ENCODE measurements around the gene LAG3.

Gene LAG3

DNA sequence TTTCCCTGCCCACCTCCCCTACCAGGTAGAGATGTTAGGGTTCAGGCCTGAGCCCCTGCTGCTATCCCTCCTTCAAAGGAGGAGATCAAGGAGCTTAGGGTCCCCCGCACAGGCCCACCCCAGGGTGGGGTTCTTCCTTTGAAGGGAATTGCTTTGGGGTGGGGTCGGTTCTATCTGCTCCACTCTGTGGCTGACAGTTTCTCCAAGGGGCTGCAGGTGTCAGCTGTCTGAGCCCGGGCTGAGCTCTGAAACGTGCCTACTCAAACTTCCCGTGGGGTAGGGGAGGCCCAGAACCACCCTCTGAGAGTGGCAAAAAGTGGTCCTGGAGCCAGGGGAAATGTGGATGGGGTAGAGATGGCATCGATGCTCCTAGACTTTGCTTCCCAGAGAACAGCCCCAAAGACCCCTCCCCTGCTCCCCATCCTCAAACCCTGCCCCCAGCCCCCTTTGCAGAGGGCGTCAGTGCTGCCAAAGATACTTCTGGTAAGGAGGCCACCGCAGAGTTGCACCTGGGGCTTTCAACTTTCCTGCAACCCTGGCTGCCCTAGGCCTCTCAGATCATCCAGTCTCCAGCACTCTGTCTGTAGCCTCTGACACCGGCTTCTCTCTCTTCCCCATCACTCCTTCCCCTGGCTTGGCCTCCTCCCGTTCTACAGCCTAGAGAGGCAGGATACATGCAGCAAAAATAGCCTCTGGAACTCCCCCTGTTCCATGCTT lies 10.7 kb downstream of the LAG3 start:
- DNase-seq, result no peak
- intact Hi-C loops (cut with DNase I), result loop anchor here (5.0 kb wide), 1 partner anchor 39 kb away; the partner anchor contains the start of gene GPR162

DNA sequence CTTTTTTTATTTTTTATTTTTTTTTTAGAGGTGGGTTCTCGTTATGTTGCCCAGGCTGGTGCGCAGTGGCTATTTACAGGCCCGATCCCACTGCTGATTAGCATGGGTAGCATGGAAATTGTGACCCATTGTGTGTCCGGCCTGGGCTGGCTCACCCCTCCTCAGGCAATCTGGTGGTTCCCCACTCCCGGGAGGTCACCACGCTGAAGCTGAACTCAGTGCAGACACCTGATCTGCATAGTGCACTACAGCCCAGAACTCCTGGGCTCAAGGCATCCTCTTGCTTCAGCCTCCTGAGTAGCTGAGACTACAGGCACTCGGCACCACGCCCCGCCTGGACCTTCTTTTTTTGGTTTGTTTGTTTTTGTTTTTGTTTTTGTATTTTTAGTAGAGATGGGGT lies 11.5 kb downstream of the LAG3 start:
- no peak for DNase-seq
- intact Hi-C loops (cut with DNase I), result loop anchor here (5.0 kb wide), 1 partner anchor 38 kb away; the partner anchor contains the start of gene GPR162

DNA sequence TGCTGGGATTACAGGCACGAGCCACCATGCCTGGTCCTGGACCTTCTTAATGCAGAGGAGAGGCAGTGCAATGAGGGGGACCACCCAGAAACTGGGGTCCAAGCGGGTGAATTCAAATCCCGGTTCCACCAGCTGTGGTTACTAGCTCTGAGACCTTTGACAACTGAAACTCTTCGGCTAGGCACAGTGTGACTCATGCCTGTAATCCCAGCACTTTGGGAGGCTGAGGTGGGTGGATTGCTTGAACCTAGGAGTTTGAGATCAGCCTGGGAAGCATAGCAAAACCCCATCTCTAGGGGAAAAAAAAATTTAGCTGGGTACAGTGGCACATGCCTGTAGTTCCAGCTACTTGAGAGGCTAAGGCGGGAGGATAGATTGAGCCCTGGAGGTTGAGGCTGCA lies 12.0 kb downstream of the LAG3 start:
- DNase-seq, result peak in 20 of 42 donors; percentile 23 to 76 (median 52)
- intact Hi-C loops (cut with DNase I), result loop anchor here (5.0 kb wide), 1 partner anchor 38 kb away; the partner anchor contains the start of gene GPR162

DNA sequence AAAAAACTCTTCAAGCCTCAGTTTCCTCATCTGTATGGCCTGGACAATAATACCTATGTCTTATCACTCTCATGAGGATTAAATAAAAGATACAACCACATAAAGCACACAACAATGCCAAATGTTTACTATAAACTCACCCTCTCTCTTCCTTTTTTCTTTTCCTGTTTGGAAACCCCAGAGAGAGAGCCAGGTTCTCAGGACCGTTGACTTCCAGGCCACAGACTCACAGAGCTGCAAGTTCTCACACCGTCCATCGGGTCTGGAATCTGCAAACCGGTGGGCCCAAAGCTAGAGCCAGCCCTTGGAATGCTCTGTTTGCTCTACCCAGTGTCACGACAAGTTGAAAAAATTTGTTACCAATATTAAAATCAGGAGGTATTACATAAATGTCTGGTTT lies 12.4 kb downstream of the LAG3 start:
- DNase-seq, result no peak
- intact Hi-C loops (cut with DNase I), result loop anchor here (5.0 kb wide), 1 partner anchor 38 kb away; the partner anchor contains the start of gene GPR162

DNA sequence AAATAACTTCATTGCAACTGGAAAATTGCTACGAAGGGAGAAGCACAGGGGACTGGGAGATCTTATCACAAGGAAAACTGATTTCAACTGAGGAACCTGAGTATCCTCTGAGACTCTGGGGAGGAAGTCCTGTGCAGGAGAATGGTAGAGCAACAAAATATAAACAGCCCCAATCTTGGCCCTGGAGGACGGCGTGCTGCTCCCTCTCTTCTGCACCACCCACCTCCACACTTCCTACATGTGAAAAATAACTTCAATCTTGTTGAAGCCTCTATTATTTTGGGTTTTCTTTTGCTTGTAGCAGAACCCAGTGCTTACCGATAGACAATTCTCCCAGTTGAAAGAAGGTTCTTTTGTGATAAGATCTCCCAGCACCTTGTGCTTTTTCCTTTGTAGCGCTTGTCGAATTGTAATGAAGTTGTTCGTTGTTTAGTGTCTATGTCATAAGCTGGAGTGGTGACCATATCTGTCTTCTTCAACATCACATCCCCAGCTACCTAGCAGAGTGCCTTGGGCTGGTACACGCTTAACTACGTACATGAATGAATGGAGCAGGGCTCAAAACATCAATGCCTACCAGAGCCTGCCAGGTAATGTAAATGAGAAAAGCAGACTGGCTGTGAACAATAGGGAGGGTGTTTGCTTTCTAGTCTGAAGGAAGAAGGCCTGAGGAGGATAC lies 14.2 kb downstream of the LAG3 start:
- intact Hi-C loops (cut with DNase I), result no loop called here
- DNase-seq, result no peak

DNA sequence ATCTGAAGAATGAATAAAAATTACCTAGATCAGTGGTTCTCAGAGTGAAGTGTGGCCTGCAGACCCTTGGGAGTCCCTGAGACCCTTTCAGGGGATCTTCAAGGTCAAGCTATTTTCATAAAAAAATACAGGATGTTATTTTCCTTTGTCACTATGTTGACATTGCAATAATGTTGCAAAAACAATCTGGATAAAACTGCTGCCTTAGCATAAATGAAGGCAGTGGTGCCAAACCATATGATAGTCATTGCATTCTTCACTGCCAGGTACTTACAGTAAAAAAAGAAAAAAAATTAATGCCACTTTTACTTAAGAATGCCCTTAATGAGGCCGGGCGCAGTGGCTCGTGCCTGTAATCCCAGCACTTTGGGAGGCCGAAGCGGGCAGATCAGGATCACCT lies 15.0 kb downstream of the LAG3 start:
- intact Hi-C loops (cut with DNase I), result no loop called here
- DNase-seq, result no peak

DNA sequence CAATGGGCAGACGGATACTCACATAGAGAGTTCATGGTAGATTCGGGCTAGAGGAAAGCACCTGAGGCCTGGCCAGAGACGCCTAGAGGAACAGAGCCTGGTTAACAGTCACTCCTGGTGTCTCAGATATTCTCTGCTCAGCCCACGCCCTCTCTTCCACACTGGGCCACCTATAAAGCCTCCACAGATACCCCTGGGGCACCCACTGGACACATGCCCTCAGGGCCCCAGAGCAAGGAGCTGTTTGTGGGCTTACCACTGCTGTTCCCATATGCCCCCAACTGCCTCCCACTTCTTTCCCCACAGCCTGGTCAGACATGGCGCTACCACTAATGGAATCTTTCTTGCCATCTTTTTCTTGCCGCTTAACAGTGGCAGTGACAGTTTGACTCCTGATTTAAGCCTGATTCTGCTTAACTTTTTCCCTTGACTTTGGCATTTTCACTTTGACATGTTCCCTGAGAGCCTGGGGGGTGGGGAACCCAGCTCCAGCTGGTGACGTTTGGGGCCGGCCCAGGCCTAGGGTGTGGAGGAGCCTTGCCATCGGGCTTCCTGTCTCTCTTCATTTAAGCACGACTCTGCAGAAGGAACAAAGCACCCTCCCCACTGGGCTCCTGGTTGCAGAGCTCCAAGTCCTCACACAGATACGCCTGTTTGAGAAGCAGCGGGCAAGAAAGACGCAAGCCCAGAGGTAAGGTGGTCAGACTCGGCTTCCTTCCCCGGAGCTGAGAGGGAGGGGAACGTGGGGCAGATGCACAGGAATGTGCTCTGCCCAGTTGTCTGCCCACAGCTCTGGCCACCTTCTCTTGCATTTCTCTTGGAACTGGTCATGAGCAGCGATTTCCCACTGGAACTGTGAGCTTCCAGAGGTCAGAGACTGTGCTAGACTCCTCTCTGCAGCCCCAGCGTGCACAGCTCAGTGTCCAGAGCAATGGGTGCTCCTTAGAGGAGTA lies 16.9 kb downstream of the LAG3 start, which contains the start of gene CD4:
CD4 (plus strand) TSS at position 557 of the 953 bp plus-strand sequence. CDS start 10,611 bp downstream, outside the sequence.
- intact Hi-C loops (cut with DNase I), result no loop called here
- DNase-seq, result peak in 33 of 42 donors; percentile 24 to 75 (median 50)

DNA sequence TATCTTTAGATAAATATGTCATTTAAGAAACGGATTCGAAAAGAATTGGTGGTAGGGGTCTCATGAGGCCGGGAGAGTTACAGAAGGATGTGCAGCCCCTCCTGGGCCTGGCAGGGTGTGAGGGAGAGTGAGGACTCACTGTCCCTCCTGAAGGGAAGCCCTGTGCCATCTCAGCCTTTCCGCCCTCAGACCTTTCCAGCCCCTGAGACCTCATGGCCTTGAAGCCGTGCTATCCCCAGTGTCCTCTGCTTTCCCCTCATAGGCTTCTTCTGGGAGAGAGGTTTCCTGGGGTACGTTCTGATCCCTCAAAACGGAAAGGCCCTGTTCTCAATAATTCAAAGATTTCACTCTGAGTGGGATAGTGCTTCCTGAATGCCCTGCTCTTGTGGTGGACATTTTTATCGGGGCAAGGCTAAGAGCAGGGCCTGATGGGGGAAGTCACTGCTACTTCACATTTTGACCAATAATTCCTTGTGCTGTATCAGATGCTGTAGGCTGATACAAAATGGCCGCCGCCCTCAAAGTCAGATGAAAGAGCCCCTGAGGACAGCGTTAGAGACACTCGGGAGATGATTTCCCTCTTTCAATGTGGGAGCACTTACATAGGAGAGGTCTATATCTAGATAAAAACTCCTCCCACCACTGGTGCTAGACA lies 18.3 kb downstream of the LAG3 start:
- no peak for DNase-seq
- intact Hi-C loops (cut with DNase I), result no loop called here

DNA sequence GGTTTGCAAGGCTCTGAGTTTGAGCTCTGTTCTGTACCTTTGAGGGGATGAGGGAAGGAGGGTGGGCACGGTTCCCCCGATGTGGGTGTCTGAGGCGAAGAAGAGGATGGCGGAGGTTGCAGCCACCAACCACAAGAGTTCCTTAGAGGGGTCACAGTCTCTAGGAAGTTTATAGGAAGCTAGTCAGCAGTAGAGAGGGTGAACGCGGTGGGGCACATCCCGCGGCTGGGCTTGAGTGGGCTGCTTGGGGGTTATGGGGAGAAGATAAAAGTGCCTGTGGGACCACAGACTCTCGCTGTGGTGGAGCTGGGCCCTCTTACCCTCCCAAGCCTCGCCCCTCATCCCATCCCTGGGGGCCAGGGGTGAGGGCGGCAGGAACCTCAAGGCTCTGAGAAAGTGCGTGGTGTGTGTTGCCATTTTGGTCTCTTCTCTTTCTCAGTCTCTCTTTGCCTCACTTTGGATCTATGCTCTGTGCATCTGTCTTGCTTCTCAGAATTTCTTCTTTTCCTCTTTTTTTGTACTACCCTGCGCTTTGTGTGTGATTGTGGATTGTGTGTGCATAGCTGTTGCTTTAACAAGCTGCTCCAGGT lies 19.7 kb downstream of the LAG3 start:
- intact Hi-C loops (cut with DNase I), result no loop called here
- no peak for DNase-seq

DNA sequence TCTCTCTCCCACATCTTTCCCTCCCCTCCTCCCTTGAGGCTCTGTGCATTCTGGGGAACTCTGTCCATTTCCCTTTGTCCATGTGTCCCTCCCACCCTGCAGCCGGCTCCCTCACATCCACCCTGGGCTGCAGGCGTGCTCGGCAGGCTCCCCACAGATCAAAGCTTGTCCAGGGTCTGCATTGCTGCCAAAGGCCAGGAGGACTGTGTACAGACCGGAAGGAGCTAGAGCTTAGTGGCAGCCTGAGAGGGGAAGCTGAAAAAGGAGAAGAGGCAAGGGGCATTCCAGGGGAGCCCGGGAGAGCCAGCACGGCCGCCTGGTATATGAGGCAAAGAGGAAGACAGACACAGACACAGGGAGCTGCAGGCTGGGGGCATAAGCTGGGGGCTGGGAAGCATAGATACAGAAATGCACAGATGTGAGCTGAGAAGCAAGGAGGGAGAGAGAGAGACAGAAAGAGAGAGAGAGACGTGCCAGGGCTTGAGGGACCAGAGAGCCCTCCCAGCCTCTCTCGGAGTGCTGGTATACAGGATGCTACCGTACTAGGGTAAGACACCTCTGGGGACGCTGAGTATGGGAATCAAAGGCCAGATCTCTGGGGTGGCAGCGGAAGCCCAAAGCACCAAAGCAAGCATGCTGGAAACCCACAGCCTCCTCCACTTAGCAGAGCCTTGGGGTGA lies 20.3 kb downstream of the LAG3 start:
- peak in 24 of 42 donors; percentile 14 to 68 (median 34) for DNase-seq
- intact Hi-C loops (cut with DNase I), result no loop called here

DNA sequence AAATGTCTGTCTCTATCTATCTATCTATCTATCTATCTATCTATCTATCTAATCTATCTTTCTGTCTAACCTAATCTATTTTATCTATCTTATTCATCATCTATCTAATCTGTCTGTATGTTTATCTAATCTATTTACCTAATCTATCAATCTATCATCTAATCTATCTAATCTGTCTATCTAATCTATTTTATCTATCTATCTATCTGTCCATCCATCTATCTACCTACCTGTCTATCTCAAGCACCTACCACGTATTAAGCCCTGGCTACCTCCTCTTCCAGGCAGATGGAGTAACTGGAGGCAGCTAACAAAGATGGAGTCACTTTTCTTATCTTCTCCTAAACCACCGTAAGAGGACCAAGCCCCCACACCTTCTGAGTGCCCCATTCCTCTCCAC lies 22.8 kb downstream of the LAG3 start:
- intact Hi-C loops (cut with DNase I), result no loop called here
- DNase-seq, result no peak

DNA sequence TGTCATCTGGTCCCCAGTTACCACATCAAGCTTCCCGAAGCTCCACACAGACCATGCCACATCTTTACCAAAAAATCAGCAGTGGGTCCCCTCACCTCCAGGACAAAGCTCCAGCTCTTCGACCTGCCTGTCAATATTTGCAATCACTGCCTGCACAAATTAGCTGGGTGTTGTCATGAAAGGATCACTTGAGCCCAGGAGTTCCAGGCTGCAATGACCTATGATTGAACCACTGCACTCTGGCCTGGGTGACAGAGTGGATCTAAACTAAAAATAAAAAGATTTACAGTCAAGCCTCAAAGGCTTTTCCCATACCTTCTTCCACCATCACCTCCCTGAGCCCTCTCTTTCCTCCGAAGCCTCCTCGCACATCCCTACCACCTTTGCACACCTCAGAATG lies 24.3 kb downstream of the LAG3 start:
- intact Hi-C loops (cut with DNase I), result no loop called here
- DNase-seq, result no peak

DNA sequence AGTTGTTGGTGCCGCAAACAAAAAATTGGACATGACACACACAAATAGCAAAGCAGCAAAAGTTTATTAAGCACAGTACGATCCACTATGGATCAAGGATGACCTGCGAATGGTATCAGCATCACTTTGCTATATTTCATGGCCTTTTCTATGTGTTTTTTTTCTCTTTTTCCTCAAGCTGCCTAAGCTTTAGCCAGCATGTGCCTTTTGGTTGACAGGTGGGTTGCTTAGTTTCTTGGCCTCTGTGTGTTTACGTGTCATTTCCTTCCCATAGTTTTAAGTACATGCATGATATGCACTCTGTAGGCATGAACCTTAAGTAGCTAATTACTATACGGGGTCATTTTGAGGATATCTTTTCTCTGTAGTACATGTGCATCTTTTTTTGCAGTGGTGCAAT lies 26.8 kb downstream of the LAG3 start:
- DNase-seq, result no peak
- intact Hi-C loops (cut with DNase I), result no loop called here

DNA sequence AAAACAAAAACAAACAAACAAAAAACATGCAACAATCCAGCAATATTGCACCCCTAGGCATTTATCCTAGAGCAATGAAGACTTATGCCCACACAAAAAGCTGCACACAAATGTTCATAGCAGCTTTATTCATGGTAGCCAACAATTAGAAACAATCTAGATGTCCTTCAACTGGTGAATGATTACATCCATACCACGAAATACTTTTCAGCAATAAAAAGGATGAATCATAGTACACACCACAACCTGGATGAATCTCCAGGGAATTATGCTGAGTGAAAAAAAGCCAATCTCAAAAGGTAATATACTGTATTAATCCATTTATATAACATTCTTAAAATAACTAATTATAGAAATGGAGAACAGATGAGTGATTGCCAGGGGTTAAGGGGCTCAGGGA lies 34.9 kb downstream of the LAG3 start:
- DNase-seq, result no peak
- intact Hi-C loops (cut with DNase I), result no loop called here

DNA sequence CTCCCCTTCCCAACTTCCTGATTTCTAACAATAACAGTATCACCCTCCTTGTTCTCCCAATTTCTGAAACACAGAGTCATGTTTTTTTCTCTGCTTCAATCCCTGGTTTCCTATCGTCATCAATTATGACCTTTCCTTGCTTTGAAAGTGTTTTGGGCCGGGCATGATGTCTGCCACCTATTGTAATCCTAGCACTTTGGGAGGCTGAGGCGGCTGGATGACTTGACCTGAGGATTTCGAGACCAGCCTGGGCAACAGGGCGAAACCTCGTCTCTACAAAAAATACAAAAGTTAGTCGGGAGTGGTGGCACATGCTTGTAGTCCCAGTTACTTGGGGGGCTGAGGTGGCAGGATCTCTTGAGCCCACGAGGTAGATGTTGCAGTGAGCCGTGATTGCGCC lies 36.7 kb downstream of the LAG3 start:
- no peak for DNase-seq
- intact Hi-C loops (cut with DNase I), result no loop called here

DNA sequence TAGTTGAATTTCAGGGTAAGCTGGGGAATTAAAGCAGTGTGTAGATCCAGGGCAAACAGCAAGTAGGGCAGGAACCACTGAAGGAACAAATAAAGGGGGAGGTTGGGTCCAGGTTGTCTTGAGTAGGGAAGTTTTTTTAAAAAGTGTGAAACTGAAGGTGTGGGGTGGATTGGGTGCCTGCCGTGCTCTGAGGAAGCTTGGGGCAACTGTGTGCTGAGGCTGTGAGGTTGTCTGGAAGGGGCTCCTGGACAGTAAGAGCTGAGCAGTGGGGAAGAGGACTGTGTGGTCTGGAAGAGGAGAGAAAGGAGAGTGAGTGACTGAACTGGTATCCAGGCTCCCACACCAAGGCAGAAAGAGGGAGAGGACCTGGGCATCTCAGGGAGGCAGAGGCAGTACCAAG lies 38.4 kb downstream of the LAG3 start:
- DNase-seq, result no peak
- intact Hi-C loops (cut with DNase I), result no loop called here

DNA sequence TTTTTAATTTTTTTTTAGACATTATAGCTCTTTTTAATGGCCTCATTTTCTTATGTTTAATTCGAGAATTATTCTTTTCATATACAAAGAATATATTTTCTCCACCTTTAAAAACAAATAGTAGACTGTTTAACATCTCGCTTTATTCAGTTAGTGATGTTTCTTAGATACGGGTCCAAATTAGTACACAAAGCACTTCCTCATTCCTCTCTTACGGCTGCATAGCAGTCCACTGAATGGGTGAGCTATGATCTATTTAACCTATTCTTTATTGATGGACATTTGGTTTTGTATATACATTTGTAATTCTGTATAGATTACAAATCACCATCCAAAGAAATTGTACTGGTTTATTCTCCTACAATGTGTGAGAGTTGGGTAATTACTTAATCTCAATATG lies 41.0 kb downstream of the LAG3 start:
- DNase-seq, result no peak
- intact Hi-C loops (cut with DNase I), result no loop called here

DNA sequence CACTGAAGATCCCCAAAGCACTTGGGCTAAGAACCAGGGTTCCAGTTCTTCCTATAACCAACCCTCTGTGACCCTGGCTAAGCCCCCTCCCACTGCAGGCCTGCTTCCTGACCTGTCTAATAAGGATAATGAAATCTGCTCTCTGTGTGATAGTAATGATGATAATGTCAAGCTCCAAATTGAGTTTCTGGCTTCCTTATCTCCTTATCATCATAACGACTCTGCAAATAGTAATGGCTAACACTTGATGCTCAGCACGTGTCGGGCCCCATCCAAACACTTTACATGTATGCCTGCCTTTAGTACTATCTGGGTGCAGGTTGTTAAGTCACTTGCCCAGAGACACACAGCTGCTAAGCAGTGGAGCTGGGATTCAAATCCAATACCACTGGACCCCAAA lies 44.3 kb downstream of the LAG3 start:
- intact Hi-C loops (cut with DNase I), result no loop called here
- no peak for DNase-seq
